Type B pancreatic cell (in vitro differentiated cells): Measurements from ENCODE around the gene IL1RL1. TPM values are rescaled to one million over a fixed set of nuclear protein-coding genes. Genes with fewer than 3 reads are reported as not detected.

ENCODE experiments used
- DNase-seq: peaks from one replicate; pipeline ENCODE4 v3.0.0; 2021; ENCODE audit warnings: mixed read lengths; ENCODE audit not compliant: unreplicated experiment; ENCODE audit errors: extremely low spot score
- H3K27ac Mint-ChIP-seq: 2 replicates; pipeline ENCODE4 v1.8.0; 2021; ENCODE audit warnings: mild to moderate bottlenecking, mixed read lengths
- H3K27me3 Mint-ChIP-seq: 2 replicates; pipeline ENCODE4 v1.8.0; 2021; ENCODE audit warnings: mixed read lengths
- H3K36me3 Mint-ChIP-seq: 2 replicates; pipeline ENCODE4 v1.8.0; 2021; ENCODE audit warnings: mixed read lengths
- H3K4me1 Mint-ChIP-seq: one replicate; pipeline ENCODE4 v1.8.0; 2021; ENCODE audit warnings: mixed read lengths; ENCODE audit not compliant: unreplicated experiment
- H3K4me3 Mint-ChIP-seq: 2 replicates; pipeline ENCODE4 v1.8.0; 2021; ENCODE audit warnings: mild to moderate bottlenecking, mixed read lengths
- H3K9me3 Mint-ChIP-seq: 2 replicates; pipeline ENCODE4 v1.8.0; 2021; ENCODE audit warnings: mixed read lengths
- CTCF ChIP-seq: fragments of 200-600 bp; sonication (generic); conservative IDR thresholded peaks from 2 replicates; pipeline ENCODE4 v1.5.0; 2021; ENCODE audit warnings: antibody characterized with exemption, mild to moderate bottlenecking
- long read RNA-seq: library from polyadenylated mRNA; unstranded; transcript quantifications from one replicate; pipeline ENCODE4 v2.0.0, GENCODE V29; 2020
- total RNA-seq: library from RNA; stranded (reverse); gene quantifications from 2 replicates; pipeline ENCODE4 v1.2.1, GENCODE V29; 2021; ENCODE audit warnings: low replicate concordance

Gene IL1RL1
- total RNA-seq: not detected in 2 replicates
- long read RNA-seq: 0 reads

- no peak within 1 kb of the TSS for H3K27ac Mint-ChIP-seq
- DNase-seq: no peak
- H3K36me3 Mint-ChIP-seq: no peaks in the 10 kb centered on the region
- no peak within 1 kb of the TSS for H3K4me3 Mint-ChIP-seq
- no peaks in the 10 kb centered on the region for H3K4me1 Mint-ChIP-seq
- H3K27me3 Mint-ChIP-seq: peaks cover 18% of the 10 kb centered on the region
- TF ChIP-seq CTCF: no peak
- no peaks in the 10 kb centered on the region for H3K9me3 Mint-ChIP-seq
Measured at GRCh38 chr2:102310964-102311640, at the start of gene IL1RL1. Gene IL1RL1 (plus strand): TSS chr2:102311563. CDS start chr2:102338265, 26,702 bp downstream.

- H3K9me3 Mint-ChIP-seq: peaks cover 8% of the 10 kb centered on the region
- no peak overlapping the region for H3K27ac Mint-ChIP-seq
- no peaks in the 10 kb centered on the region for H3K36me3 Mint-ChIP-seq
- no peaks in the 10 kb centered on the region for H3K4me1 Mint-ChIP-seq
- DNase-seq: no peak
- no peak overlapping the region for H3K4me3 Mint-ChIP-seq
- H3K27me3 Mint-ChIP-seq: peaks cover 6% of the 10 kb centered on the region
- no peak for TF ChIP-seq CTCF
Measured at GRCh38 chr2:102262216-102263129, 48.9 kb upstream of the IL1RL1 start.

DNA sequence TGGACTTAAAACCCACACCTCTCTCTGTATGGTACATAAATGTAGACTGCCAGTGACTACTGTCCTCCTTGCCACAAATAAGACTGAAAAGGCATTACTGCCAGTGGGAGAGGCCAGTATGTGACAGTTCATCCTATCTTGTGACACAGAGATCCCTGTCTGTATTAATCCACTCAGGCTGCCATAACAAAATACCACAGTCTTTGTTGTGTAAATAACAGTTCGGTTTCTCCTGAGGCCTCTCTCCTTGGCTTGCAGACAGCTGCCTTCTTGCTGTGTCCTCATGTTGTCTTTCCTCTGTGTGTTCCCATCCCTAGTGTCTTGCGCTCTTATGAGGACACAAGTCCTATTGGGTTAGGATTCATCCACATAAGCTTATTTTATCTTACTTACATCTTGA, 46.4 kb upstream of the IL1RL1 start:
- H3K4me1 Mint-ChIP-seq: no peaks in the 10 kb centered on the region
- no peak for DNase-seq
- no peak for TF ChIP-seq CTCF
- no peak overlapping the region for H3K27ac Mint-ChIP-seq
- H3K4me3 Mint-ChIP-seq: no peak overlapping the region
- peaks cover 4% of the 10 kb centered on the region for H3K27me3 Mint-ChIP-seq
- no peaks in the 10 kb centered on the region for H3K36me3 Mint-ChIP-seq
- H3K9me3 Mint-ChIP-seq: peaks cover 4% of the 10 kb centered on the region

GRCh38 chr2:102266204-102266603, 45.2 kb upstream of the IL1RL1 start:
- no peak for DNase-seq
- peaks cover 1% of the 10 kb centered on the region for H3K9me3 Mint-ChIP-seq
- H3K27ac Mint-ChIP-seq: no peak overlapping the region
- no peak for TF ChIP-seq CTCF
- H3K4me3 Mint-ChIP-seq: no peak overlapping the region
- H3K36me3 Mint-ChIP-seq: no peaks in the 10 kb centered on the region
- H3K4me1 Mint-ChIP-seq: no peaks in the 10 kb centered on the region
- peaks cover 7% of the 10 kb centered on the region for H3K27me3 Mint-ChIP-seq

- TF ChIP-seq CTCF: no peak
- Mint-ChIP-seq H3K27ac (no peak overlapping the region), H3K4me1 (no peaks in the 10 kb centered on the region), H3K27me3 (peaks cover 14% of the 10 kb centered on the region), H3K4me3 (no peak overlapping the region), H3K36me3 (no peaks in the 10 kb centered on the region), H3K9me3 (no peaks in the 10 kb centered on the region)
- DNase-seq: no peak
Measured at GRCh38 chr2:102267774-102268173, 43.6 kb upstream of the IL1RL1 start.
